ENCODE measurements around the gene PABPC1L.

PABPC1L gene

DNA sequence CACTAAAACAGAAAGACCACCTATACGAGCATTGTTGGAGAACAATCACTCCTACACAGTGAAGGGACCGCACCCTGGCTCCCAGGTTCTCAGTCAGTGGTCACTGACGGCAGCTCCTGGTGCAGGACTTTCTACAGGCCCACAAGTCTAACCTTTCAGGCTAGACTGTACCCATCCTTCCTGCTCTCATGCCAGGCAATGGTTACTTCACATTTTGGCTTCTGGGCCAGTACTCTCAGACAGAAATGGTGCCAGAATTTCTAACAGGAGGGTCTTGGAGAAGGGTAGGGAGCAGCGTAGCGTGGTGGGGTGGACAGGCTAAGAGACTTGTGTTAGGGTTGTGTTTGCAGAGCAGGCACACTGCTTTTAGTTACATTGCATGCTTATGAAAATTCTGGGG lies 38.2 kb downstream of the PABPC1L start:
- TF ChIP-seq, protein P1, sequence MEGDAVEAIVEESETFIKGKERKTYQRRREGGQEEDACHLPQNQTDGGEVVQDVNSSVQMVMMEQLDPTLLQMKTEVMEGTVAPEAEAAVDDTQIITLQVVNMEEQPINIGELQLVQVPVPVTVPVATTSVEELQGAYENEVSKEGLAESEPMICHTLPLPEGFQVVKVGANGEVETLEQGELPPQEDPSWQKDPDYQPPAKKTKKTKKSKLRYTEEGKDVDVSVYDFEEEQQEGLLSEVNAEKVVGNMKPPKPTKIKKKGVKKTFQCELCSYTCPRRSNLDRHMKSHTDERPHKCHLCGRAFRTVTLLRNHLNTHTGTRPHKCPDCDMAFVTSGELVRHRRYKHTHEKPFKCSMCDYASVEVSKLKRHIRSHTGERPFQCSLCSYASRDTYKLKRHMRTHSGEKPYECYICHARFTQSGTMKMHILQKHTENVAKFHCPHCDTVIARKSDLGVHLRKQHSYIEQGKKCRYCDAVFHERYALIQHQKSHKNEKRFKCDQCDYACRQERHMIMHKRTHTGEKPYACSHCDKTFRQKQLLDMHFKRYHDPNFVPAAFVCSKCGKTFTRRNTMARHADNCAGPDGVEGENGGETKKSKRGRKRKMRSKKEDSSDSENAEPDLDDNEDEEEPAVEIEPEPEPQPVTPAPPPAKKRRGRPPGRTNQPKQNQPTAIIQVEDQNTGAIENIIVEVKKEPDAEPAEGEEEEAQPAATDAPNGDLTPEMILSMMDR (IDR thresholded peaks at IDR 0.05; ENCODE audit: borderline replicate concordance, control extremely low read depth, extremely low read depth, insufficient read depth, missing control alignments): no peak
- in situ Hi-C loops (cut with MboI; ENCODE audit: low sequenced_read_pairs, unreplicated experiment): no loop called here
- DNase-seq (ENCODE audit: low spot score): no peak

DNA sequence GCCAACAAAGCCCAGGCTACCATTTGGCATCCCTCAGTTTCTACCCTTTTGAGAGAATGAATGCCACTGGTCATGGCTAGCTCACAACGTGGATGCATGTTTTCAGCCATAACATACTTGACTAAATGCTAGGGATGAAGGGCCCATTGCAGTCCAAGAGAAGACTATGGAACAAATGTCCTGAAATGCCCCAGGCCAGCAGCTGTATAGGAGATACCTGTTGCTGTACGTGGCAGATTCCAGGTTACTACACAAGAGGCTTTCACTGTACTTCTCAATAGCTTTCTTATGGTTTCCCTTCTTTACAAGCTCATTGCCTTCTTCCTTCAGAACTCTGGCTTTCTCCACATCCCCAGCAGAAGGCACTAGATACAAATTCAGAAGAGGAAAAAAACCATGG lies 38.7 kb downstream of the PABPC1L start:
- in situ Hi-C loops (cut with MboI; ENCODE audit: low sequenced_read_pairs, unreplicated experiment): no loop called here
- TF ChIP-seq, protein P1 (IDR thresholded peaks at IDR 0.05; ENCODE audit: borderline replicate concordance, control extremely low read depth, extremely low read depth, insufficient read depth, missing control alignments): no peak
- DNase-seq (ENCODE audit: low spot score): no peak

DNA sequence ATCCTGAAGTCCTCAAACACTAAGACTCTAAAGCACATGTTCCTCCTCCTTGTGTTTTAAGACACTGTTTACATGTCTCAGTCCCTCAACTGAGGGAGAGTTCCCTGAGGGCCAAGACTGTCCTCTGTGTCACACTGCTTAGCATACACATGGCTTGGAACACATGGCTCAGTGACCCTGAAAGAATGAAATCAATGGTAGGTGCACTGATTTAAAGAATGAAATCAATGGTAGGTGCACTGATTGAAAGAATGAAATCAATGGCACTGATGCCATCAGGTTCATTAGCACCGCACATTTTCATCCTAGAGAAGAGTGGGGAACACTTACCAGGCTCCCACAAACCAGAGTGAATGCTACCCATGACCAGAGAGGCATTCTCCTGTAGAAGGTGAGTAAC lies 40.5 kb downstream of the PABPC1L start:
- in situ Hi-C loops (cut with MboI; ENCODE audit: low sequenced_read_pairs, unreplicated experiment): no loop called here
- TF ChIP-seq, protein P1 (IDR thresholded peaks at IDR 0.05; ENCODE audit: borderline replicate concordance, control extremely low read depth, extremely low read depth, insufficient read depth, missing control alignments): no peak
- no peak for DNase-seq (ENCODE audit: low spot score)

DNA sequence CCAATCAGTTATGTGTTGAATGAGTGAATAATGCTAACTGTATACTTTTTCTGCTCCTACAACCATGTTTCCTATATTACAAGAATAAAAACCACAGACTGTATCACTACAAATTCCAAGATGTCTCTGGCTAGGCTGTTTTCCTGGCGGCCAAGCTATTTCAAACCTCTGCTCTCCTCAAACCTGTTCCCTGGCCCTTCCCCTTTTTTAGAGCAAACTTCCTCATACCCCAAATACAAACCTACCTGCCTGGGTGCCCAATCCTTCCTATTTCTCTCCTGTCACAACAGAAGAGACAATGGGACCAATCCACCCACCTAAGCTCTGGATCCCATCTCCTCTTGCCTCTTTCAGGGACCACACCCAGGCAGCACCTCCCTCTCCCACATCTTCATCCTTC lies 42.9 kb downstream of the PABPC1L start:
- no peak for DNase-seq (ENCODE audit: low spot score)
- TF ChIP-seq, protein P1 (IDR thresholded peaks at IDR 0.05; ENCODE audit: borderline replicate concordance, control extremely low read depth, extremely low read depth, insufficient read depth, missing control alignments): no peak
- in situ Hi-C loops (cut with MboI; ENCODE audit: low sequenced_read_pairs, unreplicated experiment): no loop called here

DNA sequence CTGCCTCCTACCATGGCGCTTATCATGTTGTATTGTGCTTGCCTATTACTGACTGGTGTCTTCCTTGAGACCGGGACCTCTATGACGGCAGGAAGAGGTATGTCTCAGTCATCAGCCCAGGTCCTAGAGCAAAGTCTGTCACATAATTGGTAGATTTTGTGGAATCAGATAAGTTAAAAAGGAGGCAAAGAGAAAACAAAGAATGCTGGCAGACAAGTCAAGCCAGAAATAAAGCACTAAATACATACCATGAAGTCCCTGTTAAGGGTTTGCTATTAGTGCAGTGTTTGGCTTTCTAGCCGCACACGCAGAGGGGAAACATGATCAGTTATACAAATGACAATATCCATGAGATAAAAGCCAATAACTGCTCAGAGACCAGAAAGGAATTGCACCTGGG lies 44.4 kb downstream of the PABPC1L start:
- in situ Hi-C loops (cut with MboI; ENCODE audit: low sequenced_read_pairs, unreplicated experiment): no loop called here
- TF ChIP-seq, protein P1 (IDR thresholded peaks at IDR 0.05; ENCODE audit: borderline replicate concordance, control extremely low read depth, extremely low read depth, insufficient read depth, missing control alignments): no peak
- DNase-seq (ENCODE audit: low spot score): no peak

DNA sequence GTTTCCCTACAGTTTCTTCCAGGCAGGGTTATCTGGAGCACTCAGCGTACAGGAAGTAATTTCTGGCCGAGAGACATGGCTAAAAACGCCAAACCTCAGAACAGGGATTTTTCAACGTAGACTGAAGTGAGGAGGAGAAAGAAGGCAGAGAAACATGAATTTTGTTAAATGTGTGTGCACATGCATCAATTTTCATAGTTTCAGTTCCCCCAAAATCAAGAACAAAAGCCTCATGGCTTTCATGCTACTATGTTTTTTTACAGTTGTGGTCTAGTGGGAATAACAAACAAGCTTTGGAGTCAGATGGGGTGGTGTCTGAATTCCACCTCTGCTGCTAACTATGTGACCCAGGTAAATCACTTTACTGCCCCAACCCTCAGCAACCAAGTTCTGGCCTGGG lies 45.4 kb downstream of the PABPC1L start:
- TF ChIP-seq, protein P1 (IDR thresholded peaks at IDR 0.05; ENCODE audit: borderline replicate concordance, control extremely low read depth, extremely low read depth, insufficient read depth, missing control alignments): no peak
- DNase-seq (ENCODE audit: low spot score): no peak
- in situ Hi-C loops (cut with MboI; ENCODE audit: low sequenced_read_pairs, unreplicated experiment): no loop called here

DNA sequence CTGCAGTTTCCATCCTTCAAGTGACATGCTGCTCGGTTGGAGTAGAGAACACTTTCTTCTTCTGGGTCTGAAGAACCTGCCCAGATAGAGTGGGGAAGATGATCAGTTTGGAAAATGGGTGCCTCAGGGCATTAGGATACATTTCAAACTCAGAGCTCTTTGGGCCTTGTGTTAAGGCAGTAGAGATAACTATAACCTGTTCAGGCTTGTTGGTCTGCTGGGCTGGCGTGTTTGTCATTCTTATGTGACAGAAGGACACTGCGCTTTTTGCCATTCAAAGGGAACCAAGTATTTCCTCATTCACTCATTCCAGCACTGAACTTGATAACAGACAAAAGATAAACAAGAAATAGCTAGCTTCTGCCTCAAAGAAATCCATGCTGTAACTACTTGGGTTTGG lies 46.5 kb downstream of the PABPC1L start:
- DNase-seq (ENCODE audit: low spot score): no peak
- in situ Hi-C loops (cut with MboI; ENCODE audit: low sequenced_read_pairs, unreplicated experiment): no loop called here
- TF ChIP-seq, protein P1 (IDR thresholded peaks at IDR 0.05; ENCODE audit: borderline replicate concordance, control extremely low read depth, extremely low read depth, insufficient read depth, missing control alignments): no peak
